Transverse colon (tissue), 4 donors: ENCODE measurements around the gene CCND1. TPM values are rescaled to one million over a fixed set of nuclear protein-coding genes. Genes with fewer than 3 reads are reported as not detected.

ENCODE experiments used
- DNase-seq: peaks from one replicate; pipeline ENCODE4 v3.0.0-alpha.2; 2019
- H3K27ac ChIP-seq, 4 donors: fragments of 200-600 bp; sonication (generic); 2 replicates each; pipeline ENCODE4 v1.5.1; 2016 to 2018; ENCODE audit warnings: inconsistent platforms in 4 of 4
- H3K27me3 ChIP-seq: fragments of 200-600 bp; sonication (generic); 2 replicates; pipeline ENCODE4 v1.5.1; 2017; ENCODE audit warnings: inconsistent platforms
- H3K36me3 ChIP-seq, 4 donors: fragments of 200-600 bp; sonication (generic); 2 replicates each; pipeline ENCODE4 v1.5.1; 2017 to 2019; ENCODE audit warnings: inconsistent platforms in 4 of 4
- H3K4me1 ChIP-seq, 4 donors: fragments of 200-600 bp; sonication (generic); 2 replicates each; pipeline ENCODE4 v1.5.1; 2017 to 2020; ENCODE audit warnings: inconsistent platforms in 4 of 4
- H3K4me3 ChIP-seq, 4 donors: fragments of 200-600 bp; sonication (generic); 1 replicate in 1 of 4; 2 replicates in 3 of 4; pipeline versions ENCODE4 v1.5.1 to v1.6.1; 2017 to 2019; ENCODE audit warnings: inconsistent platforms in 4 of 4
- H3K9me3 ChIP-seq, 2 donors: fragments of 200-600 bp; sonication (generic); 2 replicates each; pipeline ENCODE4 v1.5.1; 2017 to 2019; ENCODE audit warnings: inconsistent platforms in 2 of 2
- EP300 ChIP-seq: sonication (generic); formaldehyde crosslinking; IDR thresholded peaks from one replicate; pipeline ENCODE4 v1.6.1; 2017; ENCODE audit warnings: antibody characterized with exemption, low read depth
- POLR2A ChIP-seq: fragments of 450-650 bp; IDR thresholded peaks from one replicate; pipeline ENCODE4 v1.6.1; 2016; ENCODE audit warnings: antibody characterized with exemption, mild to moderate bottlenecking, moderate library complexity
- POLR2AphosphoS5 ChIP-seq, 3 donors: sonication (generic); formaldehyde crosslinking; IDR thresholded peaks; one replicate each; pipeline ENCODE4 v1.6.1; 2016; ENCODE audit warnings: antibody characterized with exemption in 3 of 3
- WGBS, 2 donors: methylation state at CpG; one replicate each; pipeline ENCODE4 v1.1.5; 2018; ENCODE audit warnings: low coverage in 1 of 2; 5-methylcytosine and 5-hydroxymethylcytosine counted together
- in situ Hi-C, 4 donors: fragments of 200-750 bp; cut with MboI; loops; one replicate each; pipeline versions ENCODE4 v1.15.0 to v1.15.1; 2017; ENCODE audit warnings: low sequenced_read_pairs in 3 of 4, low pct_ligation_motif_present in 1 of 4, low pct_unique_long_range_greater_than_20kb in 1 of 4
- intact Hi-C: fragments of 100-400 bp; cut with DNase I; formaldehyde crosslinking; loops from one replicate; pipeline ENCODE4 v1.15.1; 2023; ENCODE audit warnings: low total_unique reads
- total RNA-seq, 4 donors: library from RNA; depleted of rRNA; stranded (reverse); fragments of >200 nt; gene quantifications; one replicate each; pipeline ENCODE4 v1.1.0, GENCODE V29; 2016
- TF ChIP-seq, protein P1 (sequence below), 5 experiments: fragments of 200-600 bp in 3 of 5; fragments of 450-650 bp in 2 of 5; sonication (generic) in 3 of 5; IDR thresholded peaks; 1 replicate in 2 of 5; 2 replicates in 3 of 5; pipeline ENCODE4 v1.5.1; 2016 to 2017; ENCODE audit warnings: antibody characterized with exemption in 5 of 5, inconsistent platforms in 3 of 5, mild to moderate bottlenecking in 2 of 5, moderate library complexity in 1 of 5

CCND1 gene
- total RNA-seq, 4 donors from 2014 or later, result 26.4 to 78.0 (median 45.0) TPM

- TF ChIP-seq EP300 (no peak), POLR2A (no peak), POLR2AphosphoS5 (IDR thresholded peaks at IDR 0.05) (no peak)
- TF ChIP-seq, protein P1, sequence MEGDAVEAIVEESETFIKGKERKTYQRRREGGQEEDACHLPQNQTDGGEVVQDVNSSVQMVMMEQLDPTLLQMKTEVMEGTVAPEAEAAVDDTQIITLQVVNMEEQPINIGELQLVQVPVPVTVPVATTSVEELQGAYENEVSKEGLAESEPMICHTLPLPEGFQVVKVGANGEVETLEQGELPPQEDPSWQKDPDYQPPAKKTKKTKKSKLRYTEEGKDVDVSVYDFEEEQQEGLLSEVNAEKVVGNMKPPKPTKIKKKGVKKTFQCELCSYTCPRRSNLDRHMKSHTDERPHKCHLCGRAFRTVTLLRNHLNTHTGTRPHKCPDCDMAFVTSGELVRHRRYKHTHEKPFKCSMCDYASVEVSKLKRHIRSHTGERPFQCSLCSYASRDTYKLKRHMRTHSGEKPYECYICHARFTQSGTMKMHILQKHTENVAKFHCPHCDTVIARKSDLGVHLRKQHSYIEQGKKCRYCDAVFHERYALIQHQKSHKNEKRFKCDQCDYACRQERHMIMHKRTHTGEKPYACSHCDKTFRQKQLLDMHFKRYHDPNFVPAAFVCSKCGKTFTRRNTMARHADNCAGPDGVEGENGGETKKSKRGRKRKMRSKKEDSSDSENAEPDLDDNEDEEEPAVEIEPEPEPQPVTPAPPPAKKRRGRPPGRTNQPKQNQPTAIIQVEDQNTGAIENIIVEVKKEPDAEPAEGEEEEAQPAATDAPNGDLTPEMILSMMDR (IDR thresholded peaks at IDR 0.05), result no peak
- Histone ChIP-seq H3K4me1 (no peaks in the 10 kb centered on the region), H3K9me3 (peaks cover 0 to 2% of the 10 kb centered on the region in 2 donors), H3K36me3 (no peaks in the 10 kb centered on the region), H3K4me3 (no peak overlapping the region), H3K27ac (no peak overlapping the region), H3K27me3 (peaks cover 7% of the 10 kb centered on the region)
- in situ Hi-C loops (no loop called here), intact Hi-C loops (no loop called here)
- DNase-seq, result no peak
- 93 to 97% methylated on average over 2 of the region's 2 CpGs for WGBS, 2 donors
Measured at GRCh38 chr11:69609351-69609750, 31.6 kb upstream of the CCND1 start.

DNA sequence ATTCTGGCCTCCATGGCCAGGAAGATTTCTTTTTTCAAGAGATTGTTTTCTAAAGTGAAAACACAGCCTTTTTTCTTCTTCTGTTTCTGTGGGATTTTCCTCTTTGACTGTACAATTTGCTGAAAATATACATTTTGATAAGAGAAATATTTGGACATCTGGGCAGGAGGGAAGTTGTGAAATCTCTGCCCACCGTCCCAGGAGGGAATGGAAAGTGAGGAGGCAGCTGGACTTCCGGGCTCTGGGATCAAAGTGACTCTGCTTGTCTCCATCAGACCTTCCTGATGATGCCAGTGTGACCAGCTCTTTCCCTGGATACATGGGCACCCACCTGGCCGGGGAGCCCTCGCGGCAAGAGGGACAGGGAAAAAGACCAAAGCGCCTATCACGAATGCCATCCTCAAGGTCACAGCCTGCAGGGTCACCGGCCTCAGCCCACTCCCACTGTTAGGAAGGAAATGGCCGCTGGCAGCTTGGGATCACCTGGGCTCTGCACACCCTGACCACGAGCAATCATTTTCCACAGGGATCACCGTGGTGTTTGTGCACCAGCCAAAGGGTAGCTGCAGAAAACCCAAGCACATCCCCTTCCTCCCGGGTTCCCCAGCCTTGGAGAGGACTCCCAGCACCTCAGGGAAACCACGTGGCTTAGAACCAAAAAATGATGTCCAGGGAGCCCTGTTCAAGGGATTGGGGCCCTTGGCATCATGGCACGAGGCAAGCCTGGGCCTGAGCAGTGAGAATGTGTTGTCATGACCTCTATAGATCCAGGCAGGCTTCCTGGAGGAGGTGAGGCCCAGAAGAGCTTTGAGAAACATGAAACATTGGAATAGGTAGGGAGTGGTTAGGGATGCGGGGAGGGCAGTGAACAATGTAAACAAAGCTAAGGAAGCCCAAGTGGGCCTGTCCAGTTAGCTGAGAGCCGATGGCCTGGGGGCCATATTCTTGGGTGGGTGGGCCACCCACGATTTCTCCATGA, 29.1 kb upstream of the CCND1 start:
- no peak for DNase-seq
- no peak overlapping the region for H3K27ac ChIP-seq
- H3K36me3 ChIP-seq, result no peaks in the 10 kb centered on the region
- H3K4me1 ChIP-seq, result no peaks in the 10 kb centered on the region
- intact Hi-C loops (no loop called here), in situ Hi-C loops (no loop called here)
- TF ChIP-seq POLR2AphosphoS5 (IDR thresholded peaks at IDR 0.05) (no peak), POLR2A (no peak), EP300 (no peak)
- TF ChIP-seq, protein P1 (IDR thresholded peaks at IDR 0.05), result no peak
- H3K4me3 ChIP-seq, result no peak overlapping the region
- H3K9me3 ChIP-seq, result peaks cover 0 to 2% of the 10 kb centered on the region in 2 donors
- WGBS, 2 donors, result 74% methylated on average over 17 of the region's 17 CpGs; no CpG with 5 or more reads in 1 of the 2 donors
- peaks cover 7% of the 10 kb centered on the region for H3K27me3 ChIP-seq

DNA sequence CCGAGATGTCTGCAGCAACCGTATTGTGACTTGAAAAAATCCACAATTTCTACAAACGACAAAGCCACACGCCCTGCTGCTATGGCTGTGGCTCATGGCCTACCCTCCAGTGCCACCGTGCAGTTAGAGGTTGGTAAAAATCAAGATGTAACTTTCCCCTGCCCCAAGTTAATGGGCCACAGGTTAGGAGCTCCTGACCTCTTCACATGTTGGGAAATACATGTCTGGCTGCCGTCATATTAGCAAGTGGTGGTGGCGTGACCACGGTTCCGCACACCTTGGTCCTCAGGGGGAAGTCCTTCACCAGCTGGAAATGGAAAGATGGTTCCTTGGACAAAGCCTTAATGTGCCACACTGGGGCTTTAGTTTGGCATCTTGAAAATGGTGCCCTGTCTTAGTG, 27.4 kb upstream of the CCND1 start:
- peaks cover 0 to under 1% of the 10 kb centered on the region in 2 donors for H3K9me3 ChIP-seq
- H3K4me1 ChIP-seq, result no peaks in the 10 kb centered on the region
- intact Hi-C loops, result no loop called here
- no peak for DNase-seq
- H3K27me3 ChIP-seq, result no peaks in the 10 kb centered on the region
- no peaks in the 10 kb centered on the region for H3K36me3 ChIP-seq
- no peak overlapping the region for H3K4me3 ChIP-seq
- WGBS, 2 donors, result 82 to 90% methylated on average over 2 to 9 of the region's 9 CpGs
- H3K27ac ChIP-seq, result no peak overlapping the region
- TF ChIP-seq EP300 (no peak), POLR2AphosphoS5 (IDR thresholded peaks at IDR 0.05) (no peak), POLR2A (no peak)
- TF ChIP-seq, protein P1 (IDR thresholded peaks at IDR 0.05), result no peak
- in situ Hi-C loops, result no loop called here

GRCh38 chr11:69614085-69614484, 26.9 kb upstream of the CCND1 start:
- in situ Hi-C loops (no loop called here), intact Hi-C loops (no loop called here)
- no peak for TF ChIP-seq POLR2A
- TF ChIP-seq EP300, result no peak
- no peak for TF ChIP-seq POLR2AphosphoS5 (IDR thresholded peaks at IDR 0.05)
- TF ChIP-seq, protein P1 (IDR thresholded peaks at IDR 0.05), result no peak
- H3K27ac ChIP-seq, result no peak overlapping the region
- H3K36me3 ChIP-seq, result no peaks in the 10 kb centered on the region
- H3K4me1 ChIP-seq, result no peaks in the 10 kb centered on the region
- 78 to 97% methylated on average over 5 to 8 of the region's 8 CpGs for WGBS, 2 donors
- H3K4me3 ChIP-seq, result no peak overlapping the region
- H3K9me3 ChIP-seq, result no peaks in the 10 kb centered on the region
- DNase-seq, result no peak
- H3K27me3 ChIP-seq, result no peaks in the 10 kb centered on the region
